ENCODE measurements around the gene ANXA5.
"Not testable (repeated sequence)": the region's sequence is repeated elsewhere in the genome, so short reads cannot be mapped to it uniquely, and the experiment has no call there.

ANXA5 gene

DNA sequence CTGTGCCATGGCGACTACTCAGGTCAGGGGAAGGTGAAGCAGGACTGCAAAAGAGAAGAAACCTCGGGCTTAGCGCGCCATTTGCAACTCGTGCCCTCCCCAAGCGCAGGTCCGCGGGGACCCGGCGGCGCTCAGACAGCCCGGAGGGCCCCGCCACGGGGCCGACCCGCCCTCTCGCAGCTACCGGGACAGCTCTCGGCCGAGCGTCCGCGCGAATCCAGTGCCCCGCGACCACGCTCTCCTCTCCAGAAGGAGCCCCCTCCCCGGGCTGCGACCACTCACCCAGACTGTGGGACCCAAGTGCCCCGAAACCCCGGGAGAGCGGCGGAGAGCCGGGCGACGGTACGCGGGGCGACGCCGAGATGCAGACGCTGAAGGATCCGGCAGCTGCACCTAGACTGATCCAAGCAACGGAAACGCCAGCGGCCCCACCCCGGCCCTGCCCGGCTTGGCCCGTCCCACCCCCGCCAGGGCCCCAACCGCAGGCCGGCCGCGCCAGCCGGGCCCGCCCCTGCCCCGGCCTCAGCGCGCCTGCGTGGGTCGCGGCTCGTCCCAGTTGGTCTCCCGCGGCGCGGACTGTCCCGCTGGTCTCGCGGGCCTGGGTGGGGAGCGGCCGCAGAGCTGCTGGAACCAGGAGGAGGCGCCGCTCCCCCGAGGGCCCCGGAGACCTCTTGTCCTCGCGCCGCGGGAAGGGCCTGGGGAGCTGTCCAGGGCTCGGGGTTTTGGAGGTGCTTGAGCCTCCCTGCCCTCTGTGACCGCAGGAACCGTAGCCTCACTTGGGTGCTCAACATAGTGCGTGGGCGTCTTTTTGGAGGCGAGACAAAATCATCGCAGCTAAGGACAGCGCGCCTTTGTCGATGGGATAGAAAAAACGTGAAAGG is at the start of gene ANXA5:
Gene ANXA5 (minus strand): TSS at position 400 of the 881 bp plus-strand sequence. CDS start 391 bp downstream, at position 9.
- DNase-seq (ENCODE audit: low read depth): peak; percentile 93

DNA sequence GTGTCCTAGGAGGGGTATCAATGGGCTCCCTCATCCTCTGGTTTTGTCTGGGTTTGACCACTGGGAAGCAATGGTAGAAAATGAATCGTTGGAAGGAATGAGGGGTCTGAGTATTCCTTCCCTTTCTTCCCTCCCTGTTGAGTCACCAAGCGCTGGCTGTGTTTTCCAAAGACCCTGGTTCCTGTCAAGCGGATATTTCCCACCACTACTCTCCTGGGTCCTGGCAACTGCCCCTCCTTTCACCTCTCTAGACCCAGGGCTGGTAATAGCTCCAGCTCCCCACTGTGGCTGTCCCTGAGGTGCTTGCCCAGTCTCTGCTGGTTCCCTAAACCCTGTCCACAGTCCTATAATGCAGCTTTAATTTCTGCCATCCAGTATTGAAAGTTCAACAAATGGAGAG is 46.0 kb upstream of the ANXA5 start:
- no peak for DNase-seq (ENCODE audit: low read depth)

DNA sequence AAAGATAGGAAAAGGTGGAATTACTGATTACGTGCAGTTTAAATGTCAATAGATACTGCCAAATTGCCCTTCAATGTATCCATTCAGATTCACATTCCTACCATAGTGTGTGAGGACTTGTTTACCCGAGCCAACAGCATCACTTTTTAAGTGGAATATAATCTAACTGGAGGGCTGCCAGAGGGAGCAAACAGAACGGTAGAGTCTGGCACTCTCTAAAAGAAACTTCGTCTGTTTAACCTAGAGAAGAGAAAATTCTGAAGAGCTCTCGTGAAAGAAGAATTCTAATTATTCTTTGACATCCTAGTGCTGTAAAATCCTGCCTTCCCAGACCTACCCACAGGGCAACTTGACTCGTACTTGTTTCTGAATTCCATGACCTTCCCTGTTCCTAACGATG is 45.0 kb upstream of the ANXA5 start:
- peak; percentile 7 for DNase-seq (ENCODE audit: low read depth)

DNA sequence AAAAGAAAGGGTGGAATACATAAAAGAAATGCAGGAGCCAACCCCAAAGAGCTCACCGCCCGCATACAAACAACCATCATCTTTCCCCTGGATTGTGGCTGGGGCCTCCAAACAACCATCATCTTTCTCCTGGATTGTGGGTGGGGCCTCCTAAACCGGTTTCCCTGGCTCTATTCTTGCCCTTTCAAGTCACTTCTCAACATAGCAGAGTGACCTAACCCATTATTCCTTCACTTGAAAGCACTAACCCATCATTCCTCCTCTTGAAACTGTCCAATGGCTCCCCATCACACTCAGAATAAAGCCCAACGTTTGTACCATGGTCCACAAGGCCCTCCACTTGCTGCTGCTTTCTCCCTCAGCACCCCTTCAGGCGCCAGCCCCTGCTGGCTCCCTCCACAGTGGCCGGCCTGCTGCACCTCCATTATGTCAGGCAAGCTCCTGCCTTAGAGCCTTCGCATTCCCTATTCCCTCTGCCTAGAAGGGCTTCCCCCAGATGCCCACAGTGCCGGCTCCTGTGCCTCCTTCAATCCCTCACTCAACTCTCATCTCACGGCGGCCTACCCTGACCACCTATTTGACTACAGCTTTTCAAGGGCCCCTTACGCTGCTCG is 44.1 kb upstream of the ANXA5 start:
- DNase-seq (ENCODE audit: low read depth): no peak

DNA sequence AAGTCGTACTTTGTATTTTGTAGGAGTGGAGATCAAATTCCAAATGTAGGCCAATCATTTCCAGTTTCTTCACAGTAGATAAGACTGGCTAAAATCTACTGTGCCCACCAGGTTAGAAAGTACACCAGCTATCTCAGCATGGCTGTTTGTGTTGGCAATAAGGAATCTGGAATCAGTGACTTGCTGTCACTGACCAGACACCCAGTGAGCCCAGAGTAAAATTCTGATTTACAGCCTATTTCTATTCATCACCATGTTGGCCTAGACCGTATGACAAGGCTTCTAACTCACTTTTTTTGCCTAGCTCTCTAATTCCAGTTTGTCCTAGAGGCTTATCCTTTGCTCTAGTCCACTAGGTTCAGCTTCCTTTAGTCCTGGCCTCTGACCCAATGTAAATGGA is 42.8 kb upstream of the ANXA5 start:
- no peak for DNase-seq (ENCODE audit: low read depth)

DNA sequence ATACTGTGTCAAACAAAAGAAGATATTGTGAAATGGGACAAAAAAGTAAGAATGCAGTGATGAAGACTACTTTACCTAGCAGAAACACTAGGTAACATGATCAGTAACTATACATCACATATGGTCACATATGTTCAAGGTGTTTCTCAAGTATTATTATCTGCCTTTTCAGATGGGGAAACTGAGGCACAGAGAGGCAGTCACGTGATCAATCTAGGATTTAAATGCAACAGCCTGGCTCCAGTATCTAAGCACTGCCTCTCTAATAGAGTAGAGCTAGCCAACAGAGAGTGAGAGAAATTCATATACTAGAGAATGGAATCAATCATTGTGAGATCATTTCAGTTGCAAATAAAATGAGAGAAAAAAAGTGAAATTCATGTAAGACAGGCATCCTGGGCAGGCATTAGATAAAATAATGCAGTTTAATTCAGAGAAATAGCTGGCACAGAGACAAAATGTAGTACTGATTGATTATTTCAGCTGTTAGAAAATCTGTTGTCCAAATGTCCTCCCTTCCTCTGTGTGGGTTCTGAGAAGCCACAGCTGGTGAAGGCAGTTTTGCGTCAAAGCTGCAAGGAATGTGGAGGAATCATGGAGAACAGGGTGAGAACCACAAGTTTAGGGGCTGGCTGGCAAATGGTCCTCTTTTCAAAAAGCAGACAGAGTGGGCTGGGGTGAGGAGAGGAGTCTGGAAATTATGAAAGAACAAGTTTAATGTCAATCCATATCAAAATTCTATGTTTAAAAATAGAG is 42.2 kb upstream of the ANXA5 start:
- DNase-seq (ENCODE audit: low read depth): peak; percentile 13

DNA sequence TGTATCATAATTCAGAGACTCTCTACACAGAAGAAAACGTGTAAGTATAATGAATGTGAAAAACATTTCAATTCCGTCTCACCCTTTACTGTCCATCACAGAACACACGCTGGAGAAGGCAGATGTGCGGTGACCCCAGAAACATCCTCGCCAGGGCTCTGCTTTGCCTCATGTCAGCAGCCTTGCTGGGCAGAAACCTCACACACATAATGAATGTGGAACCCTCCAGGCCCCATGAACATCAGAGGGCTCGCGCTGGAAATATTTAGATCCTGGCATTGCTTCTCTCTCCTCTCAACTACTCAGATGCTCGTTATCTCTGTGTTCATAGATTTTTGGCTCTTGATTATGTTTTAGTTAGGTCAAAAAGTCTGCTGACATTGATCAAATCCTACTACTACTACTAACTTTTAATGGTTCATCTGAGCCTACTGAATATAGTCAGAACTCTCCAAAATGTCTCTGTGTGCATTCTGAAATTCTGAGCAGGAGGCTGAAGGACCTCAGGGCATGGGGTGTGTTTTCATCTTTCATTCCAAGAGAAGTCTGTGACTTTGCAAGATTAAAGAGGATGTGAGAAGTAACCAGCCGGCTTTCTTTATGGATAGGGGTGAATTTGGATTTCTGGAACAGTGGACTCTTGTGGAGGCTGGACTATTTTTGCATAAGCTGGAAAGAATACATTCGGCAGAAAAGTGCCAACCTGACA is 41.2 kb upstream of the ANXA5 start:
- peak; percentile 5 for DNase-seq (ENCODE audit: low read depth)

DNA sequence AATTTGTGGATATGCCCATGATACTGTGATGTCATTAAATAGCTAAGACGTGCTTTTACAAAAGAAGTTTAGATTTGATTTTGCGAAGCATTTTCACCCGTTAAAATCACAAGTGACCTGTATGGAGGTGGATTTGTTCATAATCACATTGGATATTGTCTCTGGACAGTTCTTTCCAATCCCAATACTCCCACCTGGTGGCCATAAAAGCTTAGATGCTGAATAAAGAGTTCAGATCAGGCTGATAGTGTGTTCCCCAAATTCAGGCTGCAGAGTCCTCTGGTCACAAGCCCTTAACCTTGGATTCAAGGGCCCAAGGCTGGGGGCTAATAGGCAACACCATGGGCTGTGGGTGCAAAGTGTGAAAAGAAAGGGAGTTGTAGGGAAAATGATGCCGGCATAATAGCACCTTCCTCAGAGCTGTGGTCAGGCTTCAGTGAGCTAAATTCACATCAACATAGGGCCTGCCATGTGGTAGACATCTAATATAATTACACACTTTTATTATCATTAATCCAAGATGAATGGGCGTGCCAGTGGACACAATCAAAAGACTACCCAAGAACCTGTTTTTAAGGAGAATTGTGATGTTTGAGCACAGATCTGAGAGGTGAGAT is 40.1 kb upstream of the ANXA5 start:
- peak; percentile 70 for DNase-seq (ENCODE audit: low read depth)

DNA sequence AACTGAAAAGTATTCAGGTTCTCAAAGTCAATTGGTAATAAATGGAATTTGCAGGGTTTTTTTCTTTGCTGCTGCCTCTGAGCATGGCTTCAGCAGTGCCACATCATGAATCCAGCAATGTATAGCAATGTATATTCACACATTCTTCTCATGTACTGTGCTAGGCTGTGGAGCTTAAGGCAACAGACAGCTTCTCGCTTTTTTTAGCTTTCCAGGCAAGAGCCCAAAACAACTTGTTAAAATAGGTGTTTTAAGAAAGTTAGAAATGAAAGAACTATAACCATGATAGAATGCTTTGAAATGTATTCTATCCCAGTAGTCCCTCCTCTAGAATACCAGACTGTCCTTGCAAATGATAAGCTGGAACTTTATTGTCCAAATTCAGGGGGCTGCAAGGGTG is 37.8 kb upstream of the ANXA5 start:
- no peak for DNase-seq (ENCODE audit: low read depth)

DNA sequence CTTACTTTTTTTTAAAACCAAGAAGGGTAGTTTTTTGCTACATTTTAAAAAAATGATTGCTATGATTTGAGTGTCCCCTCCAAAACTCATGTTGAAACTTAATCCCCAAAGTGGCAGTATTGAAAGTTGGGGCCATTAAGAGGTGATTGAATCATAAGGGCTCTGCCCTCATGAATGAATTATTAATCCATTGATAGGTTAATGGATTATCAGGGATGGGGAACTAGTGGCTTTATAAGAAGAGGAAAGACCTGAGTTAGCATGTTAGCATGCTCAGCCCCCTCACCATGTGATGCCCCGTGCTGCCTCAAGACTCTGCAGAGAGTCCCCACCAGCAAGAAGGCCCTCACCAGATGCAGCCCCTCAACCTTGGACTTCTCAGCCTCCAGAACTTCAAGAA is 37.2 kb upstream of the ANXA5 start:
- DNase-seq (ENCODE audit: low read depth): no peak

DNA sequence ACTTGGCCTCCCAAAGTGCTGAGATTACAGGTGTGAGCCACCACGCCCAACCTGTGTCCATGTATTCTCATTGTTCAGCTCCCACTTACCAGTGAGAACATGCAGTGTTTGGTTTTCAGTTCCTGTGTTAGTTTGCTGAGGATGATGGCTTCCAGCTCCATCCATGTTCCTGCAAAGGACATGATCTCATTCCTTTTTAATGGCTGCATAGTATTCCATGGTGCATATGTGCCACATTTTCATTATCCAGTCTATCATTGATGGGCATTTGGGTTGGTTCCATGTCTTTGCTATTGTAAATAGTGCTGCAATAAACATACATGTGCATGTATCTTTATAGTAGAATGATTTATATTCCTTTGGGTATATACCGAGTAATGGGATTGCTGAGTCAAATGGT is 33.0 kb upstream of the ANXA5 start:
- DNase-seq (ENCODE audit: low read depth): not testable (repeated sequence)

DNA sequence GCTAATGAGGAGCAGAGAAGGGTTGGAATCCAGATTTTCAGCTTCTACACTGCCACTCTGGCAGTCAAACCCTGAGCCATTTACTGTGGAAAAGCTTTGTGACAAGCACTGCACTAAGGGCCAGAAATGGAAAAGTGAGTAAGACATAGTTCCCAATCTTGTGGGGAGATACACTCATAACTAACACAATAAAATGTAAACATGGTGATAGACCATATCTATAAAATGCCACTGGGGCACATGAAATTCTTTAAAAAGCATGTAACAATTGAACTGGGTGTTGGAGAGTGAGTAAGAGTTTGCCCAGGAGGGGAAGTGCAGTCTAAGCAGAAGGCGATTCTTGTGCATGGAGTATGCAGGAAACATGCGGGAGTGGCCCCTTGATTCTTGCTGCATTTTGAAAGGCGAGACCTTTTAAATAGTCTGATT is 32.0 kb upstream of the ANXA5 start:
- peak; percentile 94 for DNase-seq (ENCODE audit: low read depth)

DNA sequence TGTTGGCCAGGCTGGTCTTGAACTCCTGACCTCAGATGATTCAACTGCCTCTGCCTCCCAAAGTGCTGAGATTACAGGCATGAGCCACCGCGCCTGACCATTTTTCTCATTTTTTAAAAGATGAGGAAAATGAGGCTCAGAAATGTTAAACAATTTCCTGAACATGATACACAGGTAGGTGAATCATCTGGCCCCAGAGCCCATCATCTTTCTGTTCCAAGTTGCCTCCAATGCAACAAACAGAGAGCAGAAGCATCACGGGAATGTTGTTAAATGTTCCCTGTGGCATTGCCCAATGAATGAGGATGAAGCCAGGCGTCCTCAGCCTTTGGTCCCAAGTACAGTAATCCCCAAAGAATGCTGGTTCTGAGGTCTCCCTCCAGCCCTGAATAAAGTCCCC is 31.3 kb upstream of the ANXA5 start:
- DNase-seq (ENCODE audit: low read depth): peak; percentile 95

DNA sequence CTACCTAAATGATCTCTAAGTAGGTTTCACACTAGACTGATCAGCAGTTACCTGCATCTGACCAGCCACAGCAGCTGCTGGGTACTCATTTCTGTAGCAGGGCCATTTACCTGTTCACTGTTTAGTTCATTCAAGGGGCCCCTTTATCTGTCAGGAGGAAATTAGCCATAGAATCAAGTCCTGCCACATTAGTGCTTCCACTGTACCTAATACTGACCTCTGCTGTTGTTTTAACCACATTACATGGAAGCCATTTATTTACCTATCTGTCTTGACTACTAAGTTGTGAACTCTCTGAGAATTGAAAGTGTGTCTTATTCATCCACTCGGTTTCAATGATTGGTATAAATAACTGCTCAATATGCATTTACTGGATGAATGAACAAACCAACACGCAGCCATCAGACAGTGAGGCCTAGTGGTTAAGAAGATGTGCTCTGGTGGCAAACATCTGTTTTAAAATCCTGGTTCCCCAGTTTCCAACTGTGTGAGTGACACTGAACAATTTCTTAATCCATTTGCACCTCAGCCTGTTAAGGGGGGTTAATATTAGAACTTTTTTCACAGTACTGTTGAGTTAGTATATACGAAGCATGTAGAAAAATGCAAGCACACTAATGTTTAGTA is 30.0 kb upstream of the ANXA5 start:
- DNase-seq (ENCODE audit: low read depth): peak; percentile 75

DNA sequence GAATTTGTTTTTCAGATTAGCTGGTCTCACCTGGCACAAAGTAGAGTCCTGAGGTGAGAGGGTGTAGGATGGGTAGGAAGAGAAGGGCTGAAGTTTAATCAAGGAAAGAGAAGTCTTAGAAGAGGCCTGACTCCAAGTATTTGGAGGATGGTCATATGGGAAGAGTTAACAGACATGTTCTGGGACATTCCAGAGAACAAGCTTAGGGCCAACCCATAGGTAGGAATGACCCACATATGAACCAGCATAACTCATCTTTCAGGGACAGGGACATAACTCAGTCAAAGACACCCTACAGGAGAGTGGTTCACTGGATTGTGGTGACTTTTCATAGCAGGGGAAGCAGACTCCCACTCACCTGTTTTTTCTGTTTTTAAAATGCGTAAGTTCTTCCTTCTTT is 27.9 kb upstream of the ANXA5 start:
- no peak for DNase-seq (ENCODE audit: low read depth)

DNA sequence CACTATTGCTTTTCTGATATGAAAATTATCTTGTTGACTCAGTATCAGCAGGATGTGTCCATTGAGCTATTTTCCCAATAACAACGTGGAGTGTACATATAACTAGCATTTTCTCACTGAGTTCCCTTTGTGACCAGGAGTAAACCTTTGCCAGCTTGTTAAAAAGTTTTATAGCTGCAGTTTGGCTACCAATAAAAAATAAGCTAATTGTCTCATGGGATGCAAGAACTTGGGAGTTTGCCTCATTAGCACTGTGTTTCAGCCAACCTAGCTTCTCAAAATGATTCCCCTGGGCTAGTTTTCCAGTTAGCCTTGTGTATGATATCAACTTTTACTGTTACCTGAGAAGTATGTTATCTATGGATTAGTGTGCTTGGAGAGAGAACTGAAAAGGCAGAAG is 24.9 kb upstream of the ANXA5 start:
- no peak for DNase-seq (ENCODE audit: low read depth)

DNA sequence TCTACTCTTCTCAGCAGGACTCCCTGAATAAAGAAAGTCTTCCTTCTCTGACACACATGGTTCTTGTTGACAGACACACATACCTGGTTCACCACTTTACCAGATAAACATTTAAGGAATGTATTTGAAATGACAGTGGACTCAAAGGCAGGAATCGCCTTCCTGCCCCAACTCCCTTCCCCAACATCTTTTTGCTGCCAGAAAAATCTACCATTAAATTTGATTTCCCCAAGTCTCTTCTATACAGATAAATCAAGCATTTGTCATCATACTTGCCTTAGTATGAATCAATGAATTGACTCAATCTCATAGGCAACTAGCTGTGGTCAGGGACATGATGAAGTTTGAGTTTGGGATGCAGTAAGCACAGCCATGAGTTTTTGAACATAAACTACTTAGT is 23.3 kb upstream of the ANXA5 start:
- DNase-seq (ENCODE audit: low read depth): peak; percentile 55

DNA sequence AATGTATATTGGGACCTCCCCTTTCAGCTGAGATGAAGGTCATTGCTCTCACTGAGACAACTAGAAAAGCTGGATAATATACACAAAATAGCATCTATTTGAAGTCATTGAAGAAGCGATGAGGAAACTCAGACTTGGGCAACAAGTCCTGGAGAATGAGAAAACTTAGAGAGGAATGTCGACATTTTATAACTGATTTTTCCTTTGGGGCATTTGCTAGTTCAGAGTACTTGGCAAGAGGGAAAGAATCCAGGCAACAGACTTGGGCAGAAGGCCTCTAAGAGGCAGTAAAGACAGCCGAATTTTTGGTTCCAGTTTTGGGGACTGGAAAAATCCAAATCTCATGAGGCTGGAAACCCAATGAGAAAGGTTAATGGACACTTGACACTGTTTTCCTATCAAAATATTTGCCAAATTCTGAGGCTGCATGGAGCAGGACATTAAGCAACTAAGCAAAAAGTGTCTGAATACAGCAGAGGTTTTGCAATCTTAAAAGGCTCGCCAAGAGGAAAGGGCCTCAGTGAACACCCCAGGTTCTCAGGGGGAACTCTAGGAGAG is 21.0 kb upstream of the ANXA5 start:
- DNase-seq (ENCODE audit: low read depth): peak; percentile 46

DNA sequence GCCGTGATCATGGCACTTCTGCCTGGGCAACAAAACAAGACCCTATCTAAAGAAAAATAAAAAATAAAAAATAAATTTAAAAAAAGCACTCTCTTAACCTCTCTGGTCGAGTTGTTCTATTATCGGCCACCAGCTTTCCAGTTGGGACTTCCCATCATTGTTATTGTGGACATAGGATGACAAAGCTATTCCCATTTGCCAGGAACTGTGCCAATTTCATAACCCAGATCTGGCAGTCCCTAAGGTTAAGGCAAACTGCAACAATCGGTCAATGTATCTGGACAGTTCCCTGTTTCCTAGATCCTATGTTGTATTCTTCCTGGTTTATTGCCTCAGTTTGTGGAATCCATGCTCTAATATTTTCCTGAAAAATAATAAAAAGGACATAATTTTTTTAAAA is 17.8 kb upstream of the ANXA5 start:
- DNase-seq (ENCODE audit: low read depth): no peak

DNA sequence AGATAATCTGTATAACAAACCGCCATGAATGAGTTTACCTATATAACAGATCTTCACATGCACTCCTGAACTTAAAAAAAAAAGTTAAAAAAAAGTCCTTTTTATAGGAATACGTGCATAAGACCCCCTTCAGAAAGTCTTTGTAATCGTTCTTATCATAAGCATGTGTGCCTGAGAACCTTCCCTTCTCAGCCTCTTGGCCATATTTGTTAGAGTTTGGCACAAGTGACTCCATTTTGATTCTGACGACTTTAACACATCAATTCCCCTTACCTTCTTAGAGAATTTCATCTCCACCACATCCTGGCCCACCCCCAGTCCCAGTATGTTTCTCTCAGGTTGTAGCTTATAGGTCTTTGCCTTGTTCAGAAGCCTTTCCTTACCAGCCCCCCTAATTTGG is 16.0 kb upstream of the ANXA5 start:
- no peak for DNase-seq (ENCODE audit: low read depth)

Measured in EH (cell line).